Endodermal cell (in vitro differentiated cells): ENCODE data around the gene MAN2B2. TPM values are rescaled to one million over a fixed set of nuclear protein-coding genes. Genes with fewer than 3 reads are reported as not detected.

Source experiments
- DNase-seq: peaks from one replicate; pipeline ENCODE4 v3.0.0-alpha.2; 2017
- H3K27ac ChIP-seq: 2 replicates; pipeline ENCODE4 v1.5.1; 2013; ENCODE audit warnings: mild to moderate bottlenecking, low read depth, low read length, moderate library complexity
- H3K27me3 ChIP-seq: 2 replicates; pipeline ENCODE4 v1.6.1; 2013; ENCODE audit warnings: mild to moderate bottlenecking, low read length, moderate library complexity; ENCODE audit not compliant: insufficient read depth, control insufficient read depth, poor library complexity, severe bottlenecking
- H3K36me3 ChIP-seq: 2 replicates; pipeline ENCODE4 v1.7.0; 2013; ENCODE audit warnings: mild to moderate bottlenecking, low read length, moderate library complexity; ENCODE audit not compliant: control insufficient read depth, insufficient read depth
- H3K4me1 ChIP-seq: one replicate; pipeline ENCODE4 v1.7.0; 2013; ENCODE audit warnings: low read length; ENCODE audit not compliant: control insufficient read depth, insufficient read depth
- H3K4me3 ChIP-seq: 2 replicates; pipeline ENCODE4 v1.5.1; 2013; ENCODE audit warnings: mild to moderate bottlenecking, low read length, moderate library complexity
- H3K9ac ChIP-seq: 2 replicates; pipeline ENCODE4 v1.6.1; 2013; ENCODE audit warnings: mild to moderate bottlenecking, low read length, moderate library complexity; ENCODE audit not compliant: poor library complexity, severe bottlenecking; ENCODE audit errors: extremely low read depth
- H3K9me3 ChIP-seq: 2 replicates; pipeline ENCODE4 v1.6.1; 2013; ENCODE audit warnings: mild to moderate bottlenecking, low read length, moderate library complexity; ENCODE audit not compliant: control insufficient read depth
- H3K27ac Mint-ChIP-seq: 2 replicates; pipeline ENCODE4 v1.8.0; 2020; ENCODE audit warnings: mixed read lengths
- H3K27me3 Mint-ChIP-seq: 2 replicates; pipeline ENCODE4 v1.8.0; 2021; ENCODE audit warnings: mild to moderate bottlenecking, mixed read lengths; ENCODE audit not compliant: insufficient read depth
- H3K36me3 Mint-ChIP-seq: 2 replicates; pipeline ENCODE4 v1.8.0; 2020; ENCODE audit warnings: low read depth, mixed read lengths
- H3K4me1 Mint-ChIP-seq: 2 replicates; pipeline ENCODE4 v1.8.0; 2020; ENCODE audit warnings: mixed read lengths
- H3K4me3 Mint-ChIP-seq: 2 replicates; pipeline ENCODE4 v1.8.0; 2020; ENCODE audit warnings: mild to moderate bottlenecking, moderate library complexity, mixed read lengths
- H3K9me3 Mint-ChIP-seq: 2 replicates; pipeline ENCODE4 v1.8.0; 2020; ENCODE audit warnings: mild to moderate bottlenecking, mixed read lengths
- CTCF ChIP-seq: fragments of 200-600 bp; sonication (generic); conservative IDR thresholded peaks from 2 replicates; pipeline ENCODE4 v1.5.0; 2021; ENCODE audit warnings: antibody characterized with exemption, mild to moderate bottlenecking
- WGBS, 2 experiments: methylation state at CpG; one replicate each; pipeline versions ENCODE4 v1.1.5 to v1.1.7; 2013; ENCODE audit warnings: missing lambda C conversion rate in 2 of 2, mixed read lengths in 1 of 2; ENCODE audit not compliant: insufficient coverage in 1 of 2, insufficient read length in 1 of 2; 5-methylcytosine and 5-hydroxymethylcytosine counted together
- total RNA-seq, 2 donors: library from RNA; stranded (reverse); fragmentation: NEBNext Ultra II Directional in 1 of 2; extraction: Animal tissue kit (Norgen Biotek cat#: 25700) in 1 of 2; gene quantifications; 2 replicates in 1 of 2; 3 replicates in 1 of 2; pipeline ENCODE4 v1.2.1, GENCODE V29; 2021

MAN2B2 gene
- total RNA-seq, 2 donors from 2014 or later, result 13.3 to 20.8 TPM

GRCh38 chr4:6546091-6546490, 28.9 kb upstream of the MAN2B2 start:
- no peak overlapping the region for H3K27ac Mint-ChIP-seq
- 85 to 98% methylated on average over 3 to 4 of the region's 4 CpGs for WGBS, 2 experiments

GRCh38 chr4:6546681-6547447, 28.1 kb upstream of the MAN2B2 start:
- WGBS, 2 experiments, result 40 to 47% methylated on average over 10 to 19 of the region's 19 CpGs
- peak; percentile 84 for DNase-seq
- Mint-ChIP-seq H3K27me3 (peaks cover 22% of the 10 kb centered on the region), H3K9me3 (peaks cover 8% of the 10 kb centered on the region), H3K4me1 (no peaks in the 10 kb centered on the region), H3K4me3 (no peak overlapping the region), H3K36me3 (no peaks in the 10 kb centered on the region), H3K27ac (no peak overlapping the region)
- Histone ChIP-seq H3K27ac (no peak overlapping the region), H3K4me3 (no peak overlapping the region), H3K9me3 (peaks cover 5% of the 10 kb centered on the region), H3K4me1 (no peaks in the 10 kb centered on the region), H3K36me3 (no peaks in the 10 kb centered on the region), H3K9ac (no peak overlapping the region), H3K27me3 (peaks cover 3% of the 10 kb centered on the region)
- TF ChIP-seq CTCF, result peak; percentile 97

More at GRCh38 chr4:6546091-6546490, 28.9 kb upstream of the MAN2B2 start:
- Mint-ChIP-seq H3K27me3 (peaks cover 15% of the 10 kb centered on the region), H3K9me3 (peaks cover under 1% of the 10 kb centered on the region), H3K4me3 (no peak overlapping the region), H3K36me3 (no peaks in the 10 kb centered on the region), H3K4me1 (no peaks in the 10 kb centered on the region)
- no peaks in the 10 kb centered on the region for H3K4me1 ChIP-seq
- no peak for TF ChIP-seq CTCF
- no peak overlapping the region for H3K9ac ChIP-seq
- H3K9me3 ChIP-seq, result no peaks in the 10 kb centered on the region
- H3K27ac ChIP-seq, result no peak overlapping the region
- DNase-seq, result no peak
- no peaks in the 10 kb centered on the region for H3K27me3 ChIP-seq
- no peaks in the 10 kb centered on the region for H3K36me3 ChIP-seq
- H3K4me3 ChIP-seq, result no peak overlapping the region

GRCh38 chr4:6548201-6548881, 26.6 kb upstream of the MAN2B2 start:
- Mint-ChIP-seq H3K4me1 (no peaks in the 10 kb centered on the region), H3K36me3 (no peaks in the 10 kb centered on the region), H3K9me3 (peaks cover 12% of the 10 kb centered on the region), H3K27ac (no peak overlapping the region), H3K4me3 (no peak overlapping the region), H3K27me3 (peaks cover 36% of the 10 kb centered on the region)
- peak; percentile 73 for TF ChIP-seq CTCF
- Histone ChIP-seq H3K4me1 (no peaks in the 10 kb centered on the region), H3K27me3 (peaks cover 6% of the 10 kb centered on the region), H3K36me3 (no peaks in the 10 kb centered on the region), H3K27ac (no peak overlapping the region), H3K9me3 (peaks cover 12% of the 10 kb centered on the region), H3K4me3 (no peak overlapping the region), H3K9ac (no peak overlapping the region)
- WGBS, 2 experiments, result 60 to 79% methylated on average over 4 to 8 of the region's 8 CpGs
- DNase-seq, result peak; percentile 88
